GM19372 (cell line): ENCODE measurements around the gene TTF2.
A peak's percentile ranks its signal among the peaks of the same experiment; 100 is the strongest.

Experiments used
- ATAC-seq: cut with Tn5 transposase; IDR thresholded peaks from one replicate; pipeline ENCODE4 v1.9.1; 2021; ENCODE audit warnings: mild to moderate bottlenecking, low read depth, moderate library complexity; ENCODE audit not compliant: unreplicated experiment

TTF2 gene

DNA sequence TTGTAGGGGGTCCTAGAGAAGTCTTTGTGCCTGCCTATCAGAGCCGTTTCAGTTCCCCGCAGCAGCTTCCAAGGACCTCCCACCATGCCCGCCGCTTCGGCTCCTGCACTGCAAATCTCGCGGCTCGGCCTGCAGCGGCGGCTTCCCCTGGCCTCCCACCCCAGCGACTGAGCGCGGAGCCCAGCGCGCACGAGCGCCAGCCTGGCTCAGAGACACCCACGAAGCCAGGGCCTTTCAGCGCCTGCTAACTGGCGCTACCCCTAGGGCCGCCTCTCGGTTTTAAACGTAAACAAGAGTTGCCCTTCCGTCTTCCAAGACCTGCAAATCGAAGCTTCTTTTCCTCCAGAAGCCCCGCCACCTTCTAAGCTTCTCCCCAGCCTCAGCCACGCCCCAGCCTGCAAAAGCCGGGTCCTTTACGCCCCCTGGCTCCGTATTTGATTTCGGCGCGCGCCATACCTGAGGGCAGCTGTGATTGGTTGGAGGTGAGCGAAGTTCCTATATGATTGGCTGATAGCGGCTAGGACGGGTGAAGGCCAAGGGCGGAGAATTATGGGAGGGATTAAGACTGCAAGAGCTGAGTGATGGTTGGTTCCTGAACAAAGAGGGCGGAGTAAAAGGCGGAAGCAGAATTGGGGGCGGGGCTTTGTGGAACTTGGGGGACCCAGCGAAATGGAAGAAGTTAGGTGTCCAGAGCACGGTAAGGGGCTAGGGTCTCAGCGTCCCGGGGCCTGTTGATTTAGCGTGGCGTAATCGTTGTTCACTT, at the start of gene TTF2:
TTF2 (plus strand) TSS at position 649 of the 763 bp plus-strand sequence; CDS start at position 670, 21 bp downstream.
- peak; percentile 91 for ATAC-seq

- no peak for ATAC-seq
Observed at GRCh38 chr1:117011334-117011733, 48.8 kb upstream of the TTF2 start.

DNA sequence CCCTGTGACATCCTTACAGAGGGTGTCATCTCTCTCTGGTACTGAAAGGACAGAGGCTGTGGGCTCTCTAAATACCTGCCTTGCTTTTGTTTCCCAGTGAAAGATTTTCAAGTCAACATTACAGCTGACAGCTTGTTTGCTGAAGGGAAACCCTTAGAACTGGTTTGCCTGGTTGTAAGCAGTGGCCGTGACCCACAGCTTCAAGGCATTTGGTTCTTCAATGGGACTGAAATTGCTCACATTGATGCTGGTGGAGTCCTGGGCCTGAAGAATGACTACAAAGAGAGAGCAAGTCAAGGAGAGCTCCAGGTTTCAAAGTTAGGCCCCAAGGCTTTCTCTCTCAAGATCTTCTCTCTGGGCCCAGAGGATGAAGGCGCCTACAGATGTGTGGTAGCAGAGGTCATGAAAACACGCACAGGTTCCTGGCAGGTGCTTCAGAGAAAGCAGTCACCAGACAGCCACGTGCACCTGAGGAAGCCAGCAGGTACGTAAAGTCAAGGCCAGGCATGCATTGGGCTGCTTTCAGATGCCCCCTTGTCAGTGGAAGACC, 46.7 kb upstream of the TTF2 start:
- no peak for ATAC-seq

DNA sequence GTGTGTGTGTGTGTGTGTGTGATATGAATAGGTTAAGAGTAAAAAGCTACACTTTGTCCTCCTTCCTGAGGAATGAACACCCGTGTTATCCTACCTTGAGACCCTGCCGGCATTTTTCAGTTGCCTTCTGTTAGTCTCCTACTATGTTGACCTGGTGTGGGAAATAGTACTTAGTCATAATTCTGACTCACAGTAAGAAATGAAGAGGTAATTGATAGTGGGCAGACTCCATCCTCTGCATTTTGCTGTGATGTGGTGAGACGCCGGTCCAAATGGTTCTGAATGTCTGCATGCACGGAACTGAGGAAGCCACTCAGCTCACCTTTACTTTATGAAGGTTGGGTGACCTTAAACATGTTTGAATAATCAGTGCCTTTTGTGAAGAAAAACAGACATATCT, 45.9 kb upstream of the TTF2 start:
- ATAC-seq = no peak

- no peak for ATAC-seq
Observed at GRCh38 chr1:117015724-117016123, 44.4 kb upstream of the TTF2 start.

- ATAC-seq = peak; percentile 34
Observed at GRCh38 chr1:117017062-117017461, 43.1 kb upstream of the TTF2 start.

DNA sequence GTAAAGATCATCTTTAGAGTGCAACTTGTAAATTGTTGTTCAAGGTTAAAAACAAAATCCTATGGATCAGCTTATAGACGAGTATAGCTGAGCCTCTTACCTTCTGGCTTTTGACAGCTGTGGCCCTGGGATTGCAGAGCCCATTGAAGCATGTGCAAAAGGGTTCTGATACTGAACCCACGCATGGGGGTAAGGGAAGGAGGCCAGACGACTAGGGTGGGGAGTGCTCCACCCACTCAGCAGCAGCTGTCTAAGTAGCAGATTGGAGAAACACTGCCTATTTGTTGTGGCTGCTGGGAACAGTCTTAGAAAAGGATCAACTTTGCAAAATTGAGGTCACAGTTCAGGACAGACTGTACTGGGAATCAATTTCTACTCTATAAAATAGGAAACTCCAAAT, 42.5 kb upstream of the TTF2 start:
- ATAC-seq = peak; percentile 82

DNA sequence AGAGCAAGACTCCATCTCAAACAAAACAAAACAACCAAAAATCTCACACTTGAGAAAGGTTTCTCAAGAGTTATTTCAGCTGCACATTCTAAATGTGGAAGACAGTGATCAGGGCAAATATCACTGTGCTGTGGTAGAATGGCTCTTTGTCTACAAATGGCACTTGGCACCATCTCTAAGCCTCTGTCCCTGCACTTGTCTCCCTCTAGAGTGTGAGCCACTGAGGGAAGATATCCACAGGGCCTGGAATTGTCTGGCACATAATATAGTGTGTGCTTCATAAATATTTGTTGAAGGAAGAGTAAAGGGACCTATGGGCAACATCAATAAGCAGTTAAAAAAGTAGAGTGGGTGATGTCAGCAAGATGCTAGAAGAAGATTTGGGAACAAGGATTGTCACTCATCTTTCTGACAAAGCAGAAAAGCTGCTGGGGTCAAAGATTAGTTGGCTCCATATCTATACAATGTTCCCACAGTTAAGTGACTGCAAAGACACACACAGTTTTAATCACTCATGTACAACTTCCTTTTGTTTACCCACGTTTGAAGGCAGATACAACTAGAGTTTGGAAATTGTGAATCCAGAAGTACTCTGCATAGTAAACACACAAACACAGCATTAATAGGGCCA, 39.5 kb upstream of the TTF2 start:
- ATAC-seq = no peak

DNA sequence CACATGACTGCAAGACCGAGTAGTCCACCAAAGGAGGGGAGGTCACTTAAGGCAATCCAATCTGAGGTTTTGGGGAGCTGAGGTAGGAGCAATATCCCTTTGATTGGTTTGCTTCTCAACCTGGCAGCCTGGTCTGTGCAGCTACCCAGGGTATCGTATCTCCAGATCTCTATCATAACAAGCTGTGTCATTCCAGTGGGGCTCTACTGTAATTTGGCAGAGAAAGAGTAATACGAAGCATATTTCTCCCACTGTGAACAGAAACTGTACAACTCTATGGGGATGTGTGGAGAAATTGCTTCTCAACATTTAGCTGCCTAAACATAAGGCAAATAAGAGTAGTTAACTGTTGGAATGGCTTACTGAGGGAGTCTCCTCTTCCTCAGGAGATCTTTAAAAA, 38.0 kb upstream of the TTF2 start:
- no peak for ATAC-seq

DNA sequence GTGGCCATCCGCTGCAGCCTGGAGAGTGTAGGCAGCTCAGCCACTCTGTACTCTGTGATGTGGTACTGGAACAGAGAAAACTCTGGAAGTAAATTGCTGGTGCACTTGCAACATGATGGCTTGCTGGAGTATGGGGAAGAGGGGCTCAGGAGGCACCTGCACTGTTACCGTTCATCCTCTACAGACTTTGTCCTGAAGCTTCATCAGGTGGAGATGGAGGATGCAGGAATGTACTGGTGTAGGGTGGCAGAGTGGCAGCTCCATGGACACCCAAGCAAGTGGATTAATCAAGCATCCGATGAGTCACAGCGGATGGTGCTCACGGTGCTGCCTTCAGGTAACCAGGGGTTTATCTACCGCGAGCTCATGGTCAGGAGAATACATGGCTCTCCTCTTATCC, 34.6 kb upstream of the TTF2 start:
- ATAC-seq = no peak

DNA sequence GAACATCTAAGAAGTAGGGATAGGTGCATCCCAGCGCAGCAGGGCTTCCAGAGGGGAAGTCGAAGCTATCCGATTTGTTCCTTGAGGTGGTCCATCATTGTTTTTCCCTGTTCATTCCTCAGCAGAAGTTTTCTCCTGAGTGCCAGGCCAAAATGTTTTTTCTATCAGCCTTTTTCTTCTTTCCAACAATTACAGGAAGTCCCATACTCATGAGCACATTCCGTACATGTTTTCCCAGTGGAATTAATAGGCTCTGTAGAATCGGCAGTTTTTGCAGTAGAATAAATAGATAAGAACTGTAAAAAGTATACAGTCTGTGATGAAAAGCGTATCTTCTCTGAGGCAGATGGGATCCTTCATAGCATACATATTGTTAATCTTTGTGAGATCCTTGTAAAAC, 33.8 kb upstream of the TTF2 start:
- no peak for ATAC-seq

DNA sequence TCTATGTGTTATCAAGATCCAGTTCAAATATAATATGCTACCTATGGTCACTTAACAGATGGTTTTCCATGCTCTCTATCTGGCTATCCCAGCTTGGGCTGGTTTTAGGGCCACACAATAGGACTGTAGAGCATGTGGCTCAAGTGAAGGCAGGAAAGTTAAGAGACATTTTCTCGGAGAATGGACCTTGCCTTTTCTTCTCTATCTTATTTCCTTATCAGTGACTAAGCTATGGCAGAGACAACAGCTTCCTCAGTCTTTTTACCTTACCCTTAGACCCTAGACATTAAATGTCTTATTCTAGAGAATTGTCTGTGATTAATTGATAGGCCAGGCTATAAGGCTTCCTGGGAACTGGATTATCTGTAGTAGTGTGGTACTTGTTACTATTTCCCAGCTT, 30.4 kb upstream of the TTF2 start:
- ATAC-seq = no peak

GRCh38 chr1:117030271-117030877, 29.8 kb upstream of the TTF2 start:
- ATAC-seq = no peak

DNA sequence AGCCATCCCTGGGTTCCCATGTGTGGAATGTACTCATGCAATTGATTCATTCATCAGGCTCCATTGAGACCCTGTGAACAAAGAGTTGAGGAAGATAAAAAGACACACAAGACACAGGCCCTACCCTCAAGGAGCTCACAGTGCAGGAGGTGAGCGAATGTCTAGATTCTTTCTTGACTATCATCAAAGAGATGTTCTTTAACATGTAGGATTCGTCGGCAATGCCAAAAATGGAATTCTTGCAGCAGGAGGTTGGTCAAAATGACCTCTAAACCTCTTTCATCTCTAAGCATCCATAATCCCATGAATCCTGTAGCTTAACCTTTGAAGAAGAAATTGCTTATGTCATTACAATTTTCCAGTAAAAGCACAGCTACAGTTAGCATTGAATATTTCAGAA, 27.9 kb upstream of the TTF2 start:
- no peak for ATAC-seq

DNA sequence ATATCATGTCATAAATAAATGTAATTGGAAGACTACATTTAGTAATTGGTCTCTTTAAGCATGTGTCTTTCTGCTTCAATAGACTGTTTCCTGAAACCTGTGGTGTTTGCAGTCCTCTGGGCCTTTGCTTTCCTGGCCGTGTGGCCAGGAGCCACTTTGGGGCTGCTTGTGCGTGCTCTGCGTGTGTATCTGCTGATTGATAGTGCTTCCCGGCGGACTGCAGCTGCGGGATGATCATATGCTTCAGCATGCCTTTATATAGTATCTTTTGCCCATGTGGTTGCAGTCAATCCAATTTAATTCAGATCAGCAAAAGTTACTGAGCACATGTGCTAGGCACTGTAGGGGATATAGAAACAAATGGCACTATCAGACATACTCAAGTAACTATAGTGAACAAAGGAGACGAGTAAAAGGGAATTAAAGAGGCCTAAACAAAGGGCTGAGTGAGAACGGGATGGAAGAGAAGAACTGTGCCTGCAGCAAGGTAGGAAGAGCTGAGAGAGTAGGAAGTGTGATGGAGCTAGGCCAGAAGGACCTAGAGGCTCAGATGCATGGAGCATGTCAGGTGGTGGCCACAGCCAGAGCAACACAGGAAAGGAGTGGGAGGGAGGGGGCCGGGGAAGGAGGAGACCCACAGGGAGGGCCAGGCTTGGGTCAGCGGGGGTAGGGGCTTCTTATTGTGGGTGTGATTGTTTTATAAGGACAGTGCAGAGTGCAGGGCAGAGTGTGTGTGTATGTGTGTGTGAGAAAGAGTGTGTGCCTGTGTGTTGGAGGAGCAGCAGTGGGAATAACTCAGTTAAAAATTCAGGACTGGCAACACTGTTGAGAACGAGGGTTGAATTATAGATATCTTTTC, 27.2 kb upstream of the TTF2 start:
- no peak for ATAC-seq

DNA sequence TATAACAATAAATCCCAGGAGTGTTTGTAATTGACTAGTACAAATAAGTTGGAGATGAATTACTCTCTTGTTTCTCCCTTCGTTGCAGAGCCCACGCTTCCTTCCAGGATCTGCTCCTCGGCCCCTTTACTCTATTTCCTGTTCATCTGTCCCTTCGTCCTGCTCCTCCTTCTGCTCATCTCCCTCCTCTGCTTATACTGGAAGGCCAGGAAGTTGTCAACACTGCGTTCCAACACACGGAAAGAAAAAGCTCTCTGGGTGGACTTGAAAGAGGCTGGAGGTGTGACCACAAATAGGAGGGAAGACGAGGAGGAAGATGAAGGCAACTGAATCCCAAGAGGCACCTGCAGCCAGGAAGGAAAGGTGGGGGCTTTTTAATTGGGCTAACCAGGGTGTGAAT, 26.4 kb upstream of the TTF2 start:
- no peak for ATAC-seq

- no peak for ATAC-seq
Observed at GRCh38 chr1:117034791-117035290, 25.3 kb upstream of the TTF2 start.

- no peak for ATAC-seq
Observed at GRCh38 chr1:117036018-117036461, 24.1 kb upstream of the TTF2 start.

DNA sequence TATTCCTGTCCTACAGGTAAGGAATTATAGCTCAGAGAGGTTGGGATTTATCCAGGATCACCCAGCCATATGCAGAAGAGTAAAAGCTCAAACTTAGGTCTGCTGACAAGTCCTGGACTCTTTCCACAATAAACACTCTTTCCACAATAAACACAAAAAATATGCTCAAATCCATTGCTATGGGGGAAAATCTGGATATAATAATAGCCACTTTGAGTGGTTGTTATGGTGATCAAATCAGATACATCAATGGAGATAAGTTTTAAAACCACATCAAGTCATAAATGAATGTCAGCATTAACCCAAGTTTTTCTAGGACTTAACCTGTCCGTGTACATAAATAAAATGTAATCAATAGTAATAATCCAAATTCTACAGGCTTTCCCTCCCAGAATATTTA, 22.3 kb upstream of the TTF2 start:
- ATAC-seq = no peak

GRCh38 chr1:117038236-117038635, 21.9 kb upstream of the TTF2 start:
- ATAC-seq = no peak
